Left ventricle myocardium superior (tissue), 1 donor: Measurements from ENCODE around the gene EEFSEC. TPM values are rescaled to one million over a fixed set of nuclear protein-coding genes. Genes with fewer than 3 reads are reported as not detected.

Source experiments
- ATAC-seq: fragments of 200-7000 bp; cut with Tn5 transposase; one replicate; pipeline ENCODE4 v1.9.1; 2020; ENCODE audit warnings: mild to moderate bottlenecking, moderate library complexity
- DNase-seq: peaks from one replicate; pipeline ENCODE4 v3.0.0-alpha.2; 2020
- intact Hi-C: fragments of 100-400 bp; cut with micrococcal nuclease; formaldehyde crosslinking; loops from one replicate; pipeline ENCODE4 v1.11.0; 2022
- total RNA-seq: library from RNA; stranded (reverse); fragmentation: NEBNext Ultra II Directional; extraction: Animal tissue kit (Norgen Biotek cat#: 25700); gene quantifications from one replicate; pipeline ENCODE4 v1.2.1, GENCODE V29; 2021
- donor health status: DM: no; HTN: yes; CAD: no; lungs with severe emphysema.

Gene EEFSEC
- total RNA-seq, 1 donor from 2014 or later: 17.1 TPM

GRCh38 chr3:128276577-128277183, 123.4 kb downstream of the EEFSEC start:
- ATAC-seq: no peak
- intact Hi-C loops: no loop called here
- no peak for DNase-seq

- DNase-seq: no peak
- no peak for ATAC-seq
- intact Hi-C loops: no loop called here
These were observed 124.2 kb downstream of the EEFSEC start for GRCh38 chr3:128277378-128278069.

DNA sequence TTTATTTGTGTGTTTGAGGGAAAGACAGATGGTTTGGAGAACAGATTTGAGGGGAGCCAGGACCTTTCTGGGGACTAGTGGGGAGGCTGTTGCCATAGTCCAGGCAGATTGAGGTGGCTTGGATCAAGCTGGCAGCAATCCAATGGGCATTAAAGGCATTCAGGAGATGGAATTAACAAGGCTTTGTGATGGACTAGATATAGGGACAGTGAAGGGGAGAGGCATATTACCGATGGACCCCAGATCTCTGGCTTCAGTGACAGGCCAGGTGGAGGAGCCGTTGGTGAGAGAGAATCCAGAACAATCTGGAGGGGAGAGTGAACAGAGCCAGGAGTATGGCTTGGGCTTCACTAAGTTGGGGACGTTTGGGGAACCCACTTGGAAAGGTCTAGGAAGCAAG, 124.8 kb downstream of the EEFSEC start:
- DNase-seq: no peak
- intact Hi-C loops: no loop called here
- ATAC-seq: no peak

DNA sequence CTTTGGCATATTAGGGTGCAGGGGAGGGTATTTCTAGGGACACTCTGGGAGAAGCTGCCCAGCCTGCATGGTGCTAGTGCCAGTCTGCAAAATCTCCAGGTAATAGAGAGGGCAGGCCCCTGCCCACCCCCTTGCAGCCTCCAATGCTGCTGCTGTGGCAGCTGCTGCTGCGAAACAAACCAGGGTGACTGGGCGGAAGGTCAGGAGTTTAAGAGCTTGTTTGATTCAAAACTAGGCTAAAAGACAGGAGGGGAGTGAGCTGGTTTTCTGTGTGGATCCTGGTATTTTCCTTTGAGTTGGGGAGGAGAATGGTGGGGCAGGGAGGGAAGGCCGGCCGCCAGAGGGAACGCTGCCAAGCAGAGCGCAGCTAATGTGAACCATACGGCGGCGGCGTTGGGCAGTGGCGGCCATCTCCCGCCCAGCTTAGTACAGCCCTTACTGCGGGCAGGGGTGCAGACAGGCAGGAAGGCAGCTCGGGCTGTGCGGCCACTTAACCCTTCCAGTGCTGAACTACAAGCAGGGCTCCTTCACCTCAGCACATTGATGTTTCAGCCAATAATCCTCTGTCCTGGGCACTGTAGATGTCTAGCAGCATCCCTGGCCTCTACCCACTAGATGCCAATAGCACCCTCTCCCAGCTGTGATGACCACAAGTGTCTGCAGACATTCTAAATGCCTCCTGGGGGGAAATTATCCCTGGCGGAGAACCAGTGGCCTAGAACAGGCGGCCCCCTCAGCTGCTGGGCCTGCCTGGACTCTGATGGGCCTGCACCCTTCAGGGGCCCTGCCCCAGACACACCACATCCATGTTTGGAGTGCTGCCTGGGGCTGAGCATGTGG, 125.7 kb downstream of the EEFSEC start:
- DNase-seq: peak; percentile 87
- intact Hi-C loops: no loop called here
- peak; percentile 77 for ATAC-seq

DNA sequence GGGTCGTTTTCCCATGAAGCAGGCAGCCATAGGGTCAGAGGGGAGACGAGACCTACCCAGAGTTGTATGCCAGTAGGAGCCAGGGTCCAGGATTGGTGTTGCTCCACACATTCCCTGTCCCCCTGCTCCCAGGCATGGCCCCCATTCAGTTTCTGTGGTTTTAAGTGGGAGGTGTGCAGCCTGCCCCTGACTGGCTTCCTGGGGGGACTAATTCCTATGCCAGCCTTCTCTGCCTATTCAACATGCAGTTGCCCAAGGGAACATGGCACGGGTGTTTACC, 126.3 kb downstream of the EEFSEC start:
- no peak for ATAC-seq
- intact Hi-C loops: no loop called here
- no peak for DNase-seq

- intact Hi-C loops: no loop called here
- no peak for ATAC-seq
These were observed 127.3 kb downstream of the EEFSEC start for GRCh38 chr3:128280481-128281052.

DNA sequence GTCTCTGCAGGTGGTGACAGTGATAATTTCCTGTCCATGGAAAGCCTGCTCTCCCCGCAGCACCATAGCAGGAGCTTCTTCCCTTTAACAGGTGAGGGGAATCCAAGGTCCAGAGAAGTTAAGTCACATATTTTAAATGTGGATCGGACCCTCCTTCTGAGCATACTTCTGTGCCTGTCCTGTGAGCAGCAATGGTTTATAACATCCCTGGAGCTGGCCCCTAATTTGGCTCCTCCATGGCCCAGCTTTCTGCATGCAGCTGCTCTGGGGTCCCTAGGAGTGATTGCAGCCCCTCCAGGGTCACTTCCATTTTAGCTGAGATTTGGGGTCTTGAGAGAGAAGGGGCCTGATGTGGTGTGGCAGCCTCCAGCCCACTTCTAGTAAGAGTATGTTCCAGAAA, 127.8 kb downstream of the EEFSEC start:
- no peak for ATAC-seq
- no peak for DNase-seq
- intact Hi-C loops: no loop called here

More at GRCh38 chr3:128280481-128281052, 127.3 kb downstream of the EEFSEC start:
- no peak for DNase-seq

GRCh38 chr3:128281461-128282367, 128.4 kb downstream of the EEFSEC start:
- ATAC-seq (peak; percentile 9), DNase-seq (peak; percentile 40)
- intact Hi-C loops: no loop called here

DNA sequence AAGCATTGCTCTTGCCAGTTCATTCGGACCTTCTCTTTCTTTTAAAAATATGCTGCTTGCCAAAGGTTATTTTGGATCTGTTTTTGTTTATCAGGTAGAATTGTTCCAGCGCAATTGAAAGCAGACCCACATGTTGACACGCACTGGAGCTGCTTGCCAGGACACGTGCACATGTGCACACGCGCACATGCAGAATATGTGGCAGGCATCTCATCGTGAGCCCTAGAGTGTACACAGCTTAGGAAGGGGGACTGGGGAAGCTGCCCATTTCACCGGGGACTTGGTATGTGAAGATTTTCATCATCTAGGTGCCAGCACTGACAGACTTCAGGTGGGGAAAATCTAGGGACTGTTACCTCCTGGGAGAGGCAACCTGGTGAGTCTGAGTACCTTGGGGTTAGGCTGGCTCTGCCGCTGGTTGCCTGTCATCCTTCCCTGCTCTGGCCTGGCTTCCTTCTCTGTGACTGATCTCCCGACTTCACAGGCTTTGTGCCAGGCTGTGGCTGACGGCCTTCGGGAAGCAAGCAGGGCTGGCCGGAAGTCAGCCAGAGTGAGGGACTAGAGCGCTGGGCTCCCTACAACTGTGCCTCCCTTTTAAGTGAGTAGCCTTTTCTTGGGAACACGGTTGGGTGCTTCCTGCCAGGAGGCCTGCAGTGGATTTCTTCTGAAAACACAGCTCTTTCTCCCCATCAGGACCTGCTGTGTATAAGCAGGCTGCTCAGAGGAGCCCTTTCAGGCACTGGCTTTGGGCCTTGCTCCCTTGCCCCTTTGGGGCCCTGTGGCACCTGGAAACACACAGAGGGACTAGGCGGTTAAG, 129.3 kb downstream of the EEFSEC start:
- ATAC-seq (peak; percentile 75), DNase-seq (peak; percentile 86)
- intact Hi-C loops: no loop called here

- intact Hi-C loops: no loop called here
- ATAC-seq (no peak), DNase-seq (no peak)
These were observed 130.1 kb downstream of the EEFSEC start for GRCh38 chr3:128283421-128283820.

- no peak for ATAC-seq
- intact Hi-C loops: no loop called here
- no peak for DNase-seq
These were observed 132.0 kb downstream of the EEFSEC start for GRCh38 chr3:128285042-128285966.

DNA sequence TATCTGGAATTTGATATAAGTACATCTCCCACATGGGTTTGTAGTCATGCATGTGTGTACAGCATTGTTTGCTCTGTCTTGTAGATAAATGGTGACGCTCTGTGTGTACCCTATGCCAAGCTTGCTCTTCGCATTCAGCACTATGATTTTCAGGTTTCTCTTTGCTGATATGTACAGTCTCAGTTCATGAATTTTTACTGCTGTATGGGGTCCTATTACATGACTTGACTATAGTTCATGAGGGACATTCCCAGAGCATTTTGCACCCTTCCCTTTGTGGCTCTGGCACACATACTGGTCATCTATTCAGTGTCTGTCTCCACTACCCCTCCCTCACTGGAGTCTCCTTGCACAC, 132.7 kb downstream of the EEFSEC start:
- intact Hi-C loops: no loop called here
- ATAC-seq (no peak), DNase-seq (no peak)

DNA sequence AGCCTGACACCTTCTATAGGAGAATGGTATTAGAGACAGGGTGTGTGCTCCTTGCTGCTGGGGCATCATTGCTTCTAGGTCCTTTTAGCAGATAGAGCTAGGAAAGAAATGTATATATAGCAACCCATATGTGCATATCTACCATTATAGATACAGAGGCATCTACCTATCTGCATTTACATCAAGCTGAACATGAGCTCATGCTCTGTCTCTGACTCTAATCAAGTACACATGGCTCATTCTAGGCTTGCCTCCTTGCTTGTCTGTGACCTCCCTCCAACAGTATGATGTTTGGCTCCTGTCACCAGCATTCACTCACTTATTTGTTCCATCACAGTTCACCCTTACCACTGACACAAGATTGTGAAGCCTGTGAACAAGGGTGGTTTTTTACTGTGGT, 133.4 kb downstream of the EEFSEC start:
- intact Hi-C loops: no loop called here
- ATAC-seq (no peak), DNase-seq (no peak)

- ATAC-seq: no peak
- DNase-seq: no peak
- intact Hi-C loops: no loop called here
These were observed 133.9 kb downstream of the EEFSEC start for GRCh38 chr3:128287216-128287615.

DNA sequence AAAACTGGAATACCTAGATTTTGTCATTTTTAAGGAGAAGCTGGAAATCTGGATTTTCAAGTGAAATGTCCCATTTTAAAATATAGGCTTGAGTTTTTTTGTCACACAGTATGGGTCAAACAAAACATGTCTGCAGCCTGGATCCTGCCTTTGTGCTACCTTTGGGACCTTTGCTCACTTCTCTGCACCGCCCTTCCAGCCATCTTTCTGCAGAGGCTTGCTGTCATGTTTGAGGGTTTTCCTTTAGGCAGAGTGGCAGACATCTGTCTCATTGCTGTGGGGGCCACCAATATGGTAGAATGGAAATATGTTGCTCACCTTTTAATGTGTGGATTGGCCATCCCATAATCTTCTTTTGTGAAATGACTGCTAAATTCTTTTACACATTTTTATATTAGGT, 136.3 kb downstream of the EEFSEC start:
- ATAC-seq (no peak), DNase-seq (no peak)
- intact Hi-C loops: no loop called here

DNA sequence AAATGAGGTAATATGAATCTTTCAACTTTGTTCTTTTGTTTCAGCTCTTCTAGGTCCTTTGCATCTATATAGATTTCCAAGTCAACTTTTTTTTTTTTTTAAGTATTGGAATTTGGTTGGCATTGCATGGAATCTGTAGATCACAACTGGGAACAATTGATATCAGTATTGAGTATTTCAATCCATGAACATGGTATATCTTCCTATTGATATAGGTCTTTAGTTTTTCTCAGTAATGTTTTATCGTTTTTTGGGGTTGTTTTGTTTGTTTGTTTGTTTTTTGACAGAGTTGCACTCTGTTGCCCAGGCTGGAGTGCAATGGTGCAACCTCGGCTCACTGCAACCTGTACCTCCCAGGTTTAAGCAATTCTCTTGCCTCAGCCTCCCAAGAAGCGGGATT, 137.2 kb downstream of the EEFSEC start:
- intact Hi-C loops: no loop called here
- DNase-seq: no peak

DNA sequence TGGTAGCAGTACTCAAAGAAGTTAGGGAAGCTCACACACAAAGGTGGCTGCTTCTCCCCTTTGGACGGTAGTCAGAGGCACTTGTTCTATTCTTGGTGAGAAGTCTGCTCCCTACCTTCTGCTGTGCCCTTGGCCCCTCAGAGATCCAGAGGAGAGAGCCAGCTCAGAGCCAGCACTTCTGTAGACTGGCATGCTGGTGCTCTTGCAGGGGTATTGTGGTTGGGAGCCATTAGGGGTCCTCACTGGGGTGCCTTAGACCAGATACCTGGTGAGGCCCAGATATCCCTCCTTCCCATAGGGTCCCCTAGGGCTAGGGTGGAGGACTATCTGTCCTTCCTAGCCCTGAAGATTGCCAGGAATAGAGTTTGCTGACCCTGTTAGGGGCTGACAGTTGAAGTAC, 140.6 kb downstream of the EEFSEC start:
- ATAC-seq (peak; percentile 54), DNase-seq (peak; percentile 46)
- intact Hi-C loops: no loop called here

More for the DNA sequence above, 137.2 kb downstream of the EEFSEC start:
- no peak for ATAC-seq
